H1 (cell line): Measurements from ENCODE around the gene DYSF. TPM values are rescaled to one million over a fixed set of nuclear protein-coding genes. Genes with fewer than 3 reads are reported as not detected.

Experiments
- CTCF ChIA-PET: fragments of 300-600 bp; sonication (Branson Sonifier 250); formaldehyde crosslinking; loops from one replicate; lab custom pipeline; 2021; ENCODE audit not compliant: partially characterized antibody; lab: Charles Lee
- POLR2A ChIA-PET: fragments of 300-600 bp; sonication (Branson Sonifier 250); formaldehyde crosslinking; loops from one replicate; lab custom pipeline; 2021; ENCODE audit warnings: inconsistent platforms; ENCODE audit not compliant: partially characterized antibody; lab: Charles Lee
- DNase-seq, 2 experiments: peaks; one replicate each; pipeline versions ENCODE4 v3.0.0 to v3.0.0-alpha.2; 2010 to 2022; ENCODE audit warnings: low spot score in 2 of 2, low read depth in 1 of 2, mixed read lengths in 1 of 2
- FAIRE-seq: peaks from 2 replicates; lab custom pipeline; 2011; peaks lifted over from hg19 to GRCh38; lab: Jason Lieb, UNC
- H2AFZ ChIP-seq: 2 replicates; pipeline ENCODE4 v1.8.1; 2012; ENCODE audit warnings: low read length, inconsistent platforms
- H2AK5ac ChIP-seq: 2 replicates; pipeline ENCODE4 v1.6.1; 2013; ENCODE audit warnings: low read depth, low read length
- H2BK120ac ChIP-seq: replicated peaks from 2 replicates; pipeline ENCODE3; 2013; ENCODE audit warnings: low read depth, low read length, inconsistent platforms
- H2BK12ac ChIP-seq: 2 replicates; pipeline ENCODE4 v1.6.1; 2013; ENCODE audit warnings: low read depth, low read length
- H2BK15ac ChIP-seq: 2 replicates; pipeline ENCODE4 v1.6.1; 2013; ENCODE audit warnings: low read length
- H2BK20ac ChIP-seq: 2 replicates; pipeline ENCODE4 v1.6.1; 2013; ENCODE audit warnings: low read length
- H2BK5ac ChIP-seq: 2 replicates; pipeline ENCODE4 v1.6.1; 2013; ENCODE audit warnings: low read depth, low read length
- H3K14ac ChIP-seq: 2 replicates; pipeline ENCODE4 v1.6.1; 2013; ENCODE audit warnings: inconsistent platforms; ENCODE audit not compliant: insufficient read length
- H3K18ac ChIP-seq: 2 replicates; pipeline ENCODE4 v1.6.1; 2013; ENCODE audit warnings: low read length; ENCODE audit errors: extremely low read depth
- H3K23ac ChIP-seq: 2 replicates; pipeline ENCODE4 v1.6.1; 2013; ENCODE audit warnings: inconsistent platforms; ENCODE audit not compliant: insufficient read length
- H3K23me2 ChIP-seq: 2 replicates; pipeline ENCODE4 v1.6.1; 2013; ENCODE audit warnings: low read depth, low read length
- H3K27ac ChIP-seq: 2 replicates; pipeline ENCODE4 v1.6.1; 2011; ENCODE audit warnings: low read depth, low read length, inconsistent platforms
- H3K27me3 ChIP-seq, 4 experiments: replicated peaks in 1 of 4; 1 replicate in 1 of 4; 2 replicates in 3 of 4; pipeline versions ENCODE4 v1.6.1 to v1.8.1; 2011 to 2013; ENCODE audit warnings: low read length in 3 of 4, mild to moderate bottlenecking in 3 of 4, inconsistent platforms in 2 of 4, mixed read lengths in 2 of 4, moderate library complexity in 1 of 4; ENCODE audit not compliant: control insufficient read depth in 3 of 4, insufficient read depth in 3 of 4; ENCODE audit errors: extremely low read depth in 1 of 4
- H3K36me3 ChIP-seq, 4 experiments: 2 replicates each; pipeline versions ENCODE4 v1.6.1 to v1.8.1; 2011 to 2013; ENCODE audit warnings: mild to moderate bottlenecking in 4 of 4, low read length in 3 of 4, moderate library complexity in 2 of 4, control low read depth in 1 of 4, inconsistent platforms in 1 of 4; ENCODE audit not compliant: insufficient read depth in 4 of 4, control insufficient read depth in 2 of 4
- H3K4ac ChIP-seq: replicated peaks from 2 replicates; pipeline ENCODE3; 2013; ENCODE audit warnings: low read length, low read depth, mixed read lengths, inconsistent platforms; ENCODE audit not compliant: insufficient read length
- H3K4me1 ChIP-seq, 4 experiments: replicated peaks in 1 of 4; 1 replicate in 1 of 4; 2 replicates in 3 of 4; pipeline versions ENCODE4 v1.6.1 to v1.8.1; 2011 to 2013; ENCODE audit warnings: low read length in 3 of 4, inconsistent platforms in 2 of 4, mixed read lengths in 1 of 4; ENCODE audit not compliant: insufficient read depth in 4 of 4, control insufficient read depth in 3 of 4
- H3K4me2 ChIP-seq, 2 experiments: 2 replicates each; pipeline versions ENCODE4 v1.6.1 to v1.8.1; 2011 to 2013; ENCODE audit warnings: low read depth in 2 of 2, low read length in 2 of 2, control low read depth in 1 of 2, inconsistent platforms in 1 of 2, mild to moderate bottlenecking in 1 of 2; ENCODE audit not compliant: insufficient read depth in 1 of 2
- H3K4me3 ChIP-seq, 4 experiments: fragments of 200-600, 300-600 bp in 1 of 4; sonication (generic), shearing (Covaris generic), sonication (Bioruptor Twin) in 1 of 4; 2 replicates each; pipeline versions ENCODE4 v1.5.1 to v1.8.1; 2011 to 2016; ENCODE audit warnings: low read length in 4 of 4, low read depth in 3 of 4, control low read depth in 2 of 4, inconsistent platforms in 2 of 4, mild to moderate bottlenecking in 2 of 4, mixed read lengths in 1 of 4, moderate library complexity in 1 of 4; ENCODE audit not compliant: insufficient read depth in 2 of 4; ENCODE audit errors: extremely low read depth in 1 of 4
- H3K56ac ChIP-seq: replicated peaks from 2 replicates; pipeline ENCODE3; 2013; ENCODE audit warnings: low read depth, mild to moderate bottlenecking, mixed read lengths, low read length, inconsistent platforms; ENCODE audit not compliant: insufficient read length
- H3K79me1 ChIP-seq: 2 replicates; pipeline ENCODE4 v1.6.1; 2013; ENCODE audit warnings: low read depth, low read length, control low read depth
- H3K79me2 ChIP-seq, 2 experiments: 2 replicates each; pipeline versions ENCODE4 v1.6.1 to v1.8.1; 2012 to 2013; ENCODE audit warnings: low read length in 2 of 2, mild to moderate bottlenecking in 2 of 2, inconsistent platforms in 1 of 2; ENCODE audit not compliant: insufficient read depth in 2 of 2, control insufficient read depth in 1 of 2
- H3K9ac ChIP-seq, 4 experiments: replicated peaks in 1 of 4; 1 replicate in 1 of 4; 2 replicates in 3 of 4; pipeline versions ENCODE4 v1.6.1 to v1.8.1; 2011 to 2013; ENCODE audit warnings: low read depth in 3 of 4, low read length in 3 of 4, control low read depth in 2 of 4, mild to moderate bottlenecking in 2 of 4, moderate library complexity in 2 of 4, inconsistent platforms in 1 of 4; ENCODE audit errors: extremely low read depth in 1 of 4
- H3K9me3 ChIP-seq, 2 experiments: 2 replicates each; pipeline versions ENCODE4 v1.6.1 to v1.8.1; 2012 to 2013; ENCODE audit warnings: mild to moderate bottlenecking in 2 of 2, moderate library complexity in 2 of 2, control low read depth in 1 of 2, inconsistent platforms in 1 of 2, low read depth in 1 of 2, low read length in 1 of 2, mixed read lengths in 1 of 2; ENCODE audit not compliant: insufficient read depth in 2 of 2
- H4K20me1 ChIP-seq, 2 experiments: replicated peaks in 1 of 2; 2 replicates each; pipeline versions ENCODE3 to v1.8.1; 2011 to 2013; ENCODE audit warnings: inconsistent platforms in 2 of 2, low read length in 2 of 2, mild to moderate bottlenecking in 1 of 2; ENCODE audit not compliant: insufficient read depth in 2 of 2, control insufficient read depth in 1 of 2
- H4K5ac ChIP-seq: 2 replicates; pipeline ENCODE4 v1.6.1; 2013; ENCODE audit warnings: low read length, low read depth, mixed read lengths, inconsistent platforms; ENCODE audit not compliant: insufficient read length
- H4K8ac ChIP-seq: 2 replicates; pipeline ENCODE4 v1.8.0; 2013; ENCODE audit warnings: mild to moderate bottlenecking, moderate library complexity, low read length, inconsistent platforms; ENCODE audit not compliant: insufficient read depth; ENCODE audit errors: extremely low read depth
- H4K91ac ChIP-seq: replicated peaks from 2 replicates; pipeline ENCODE3; 2013; ENCODE audit warnings: low read length, mixed read lengths, inconsistent platforms; ENCODE audit not compliant: insufficient read length
- RFX5 ChIP-seq: IDR thresholded peaks from 2 replicates; pipeline ENCODE4 v1.6.1; 2011; ENCODE audit warnings: low read depth, low read length, improper control_type of control experiment, borderline replicate concordance
- SP1 ChIP-seq: IDR thresholded peaks from 2 replicates; pipeline ENCODE4 v1.6.1; 2011; ENCODE audit warnings: low read depth, low read length
- WGBS, 2 experiments: shearing (Covaris generic) in 1 of 2; methylation state at CpG; one replicate each; pipeline versions ENCODE4 v1.1.6 to v1.1.7; 2013 to 2015; ENCODE audit warnings: low lambda C conversion rate in 2 of 2, mixed read lengths in 2 of 2, inconsistent platforms in 1 of 2, low coverage in 1 of 2, missing lambda C conversion rate in 1 of 2; ENCODE audit not compliant: insufficient replicate concordance in 2 of 2, insufficient coverage in 1 of 2, insufficient read length in 1 of 2; ENCODE audit errors: extremely low coverage in 1 of 2, missing lambda C conversion rate in 1 of 2; 5-methylcytosine and 5-hydroxymethylcytosine counted together
- polyA plus RNA-seq, 7 experiments: library from polyadenylated mRNA; depleted of rRNA in 3 of 7; stranded (reverse) in 5 of 7; unstranded in 2 of 7; fragments of >200 nt in 5 of 7; fragments of 200-250 nt in 2 of 7; gene quantifications; 1 replicate in 5 of 7; 2 replicates in 1 of 7; 4 replicates in 1 of 7; pipeline versions ENCODE4 v1.2.1 to v1.2.3, GENCODE V29; 2011 to 2013; ENCODE audit warnings: missing spikeins in 2 of 7, mixed read lengths in 2 of 7
- total RNA-seq: library from RNA; stranded (reverse); fragmentation: NEBNext Ultra II Directional; extraction: Animal tissue kit (Norgen Biotek cat#: 25700); gene quantifications from 2 replicates; pipeline ENCODE4 v1.2.1, GENCODE V29; 2021

The DYSF gene
- total and polyA plus RNA-seq, 2 of the 8 experiments (the other 6 are each of a cell fraction or from before 2014, with no cell fraction given), result 5.8 to 7.1 TPM

GRCh38 chr2:71643674-71644357, 190.5 kb downstream of the DYSF start:
- H3K36me3 ChIP-seq, result no peaks in the 10 kb centered on the region
- H4K5ac ChIP-seq, result no peak overlapping the region
- H3K56ac ChIP-seq, result no peak overlapping the region
- H2BK15ac ChIP-seq, result no peak overlapping the region
- no peak overlapping the region for H2BK120ac ChIP-seq
- H3K27ac ChIP-seq, result no peak overlapping the region
- H3K4me1 ChIP-seq, result no peaks in the 10 kb centered on the region
- FAIRE-seq, result no peak
- no peak overlapping the region for H3K14ac ChIP-seq
- no peak overlapping the region for H3K18ac ChIP-seq
- WGBS, 2 experiments, result 86% methylated on average over 13 of the region's 13 CpGs; no CpG with 5 or more reads in 1 of the 2 experiments
- no peak overlapping the region for H3K4ac ChIP-seq
- TF ChIP-seq RFX5 (no peak), SP1 (0 out of 2 replicates have a peak, but pooled peaks have one; percentile 23)
- DNase-seq, result no peak
- H3K4me3 ChIP-seq, result no peak overlapping the region
- H3K79me1 ChIP-seq, result no peaks in the 10 kb centered on the region
- H3K23me2 ChIP-seq, result no peaks in the 10 kb centered on the region
- no peaks in the 10 kb centered on the region for H3K79me2 ChIP-seq
- no peak overlapping the region for H2BK5ac ChIP-seq
- H3K23ac ChIP-seq, result no peak overlapping the region
- H2BK12ac ChIP-seq, result no peak overlapping the region
- no peak overlapping the region for H2AK5ac ChIP-seq
- H2BK20ac ChIP-seq, result no peak overlapping the region
- POLR2A ChIA-PET, result interaction anchor here (1.3 kb wide), 1 partner anchor 46 kb away, joined by 3 read pairs; no protein-coding TSS in a partner anchor
- H4K8ac ChIP-seq, result no peak overlapping the region
- no peak overlapping the region for H3K4me2 ChIP-seq
- no peaks in the 10 kb centered on the region for H4K20me1 ChIP-seq
- no peak overlapping the region for H4K91ac ChIP-seq
- CTCF ChIA-PET, result interaction anchor here (1.1 kb wide), 1 partner anchor 41 kb away, joined by 3 read pairs; no protein-coding TSS in a partner anchor
- no peaks in the 10 kb centered on the region for H3K9me3 ChIP-seq
- H3K27me3 ChIP-seq, result no peaks in the 10 kb centered on the region
- H3K9ac ChIP-seq, result 0 out of 7 replicates have a peak overlapping the region, but pooled peaks of 1 of the 4 experiments have one; percentile 13
- H2AFZ ChIP-seq, result no peak overlapping the region
